Stomach smooth muscle (tissue), 2 donors: ENCODE measurements around the gene KATNB1.

Source experiments
- H3K27ac ChIP-seq: one replicate; pipeline ENCODE4 v1.7.0; 2013; ENCODE audit warnings: mild to moderate bottlenecking, low read length, inconsistent platforms
- H3K27me3 ChIP-seq, 2 donors: one replicate each; pipeline ENCODE4 v1.7.0; 2013; ENCODE audit warnings: low read length in 2 of 2; ENCODE audit not compliant: insufficient read depth in 2 of 2, control insufficient read depth in 1 of 2
- H3K36me3 ChIP-seq, 2 donors: one replicate each; pipeline ENCODE4 v1.7.0; 2013; ENCODE audit warnings: low read length in 2 of 2; ENCODE audit not compliant: control insufficient read depth in 2 of 2, insufficient read depth in 2 of 2
- H3K4me1 ChIP-seq: one replicate; pipeline ENCODE4 v1.7.0; 2013; ENCODE audit warnings: low read length; ENCODE audit not compliant: control insufficient read depth, insufficient read depth
- H3K4me3 ChIP-seq, 2 donors: one replicate each; pipeline ENCODE4 v1.7.0; 2013; ENCODE audit warnings: low read length in 2 of 2
- H3K9ac ChIP-seq, 2 donors: one replicate each; pipeline ENCODE4 v1.7.0; 2013; ENCODE audit warnings: low read length in 2 of 2, mild to moderate bottlenecking in 1 of 2
- H3K9me3 ChIP-seq, 2 donors: one replicate each; pipeline ENCODE4 v1.7.0; 2013; ENCODE audit warnings: low read length in 2 of 2; ENCODE audit not compliant: control insufficient read depth in 2 of 2
- donor health status: healthy.
- donor health status: Pancreatic carcinoma.

Gene KATNB1

DNA sequence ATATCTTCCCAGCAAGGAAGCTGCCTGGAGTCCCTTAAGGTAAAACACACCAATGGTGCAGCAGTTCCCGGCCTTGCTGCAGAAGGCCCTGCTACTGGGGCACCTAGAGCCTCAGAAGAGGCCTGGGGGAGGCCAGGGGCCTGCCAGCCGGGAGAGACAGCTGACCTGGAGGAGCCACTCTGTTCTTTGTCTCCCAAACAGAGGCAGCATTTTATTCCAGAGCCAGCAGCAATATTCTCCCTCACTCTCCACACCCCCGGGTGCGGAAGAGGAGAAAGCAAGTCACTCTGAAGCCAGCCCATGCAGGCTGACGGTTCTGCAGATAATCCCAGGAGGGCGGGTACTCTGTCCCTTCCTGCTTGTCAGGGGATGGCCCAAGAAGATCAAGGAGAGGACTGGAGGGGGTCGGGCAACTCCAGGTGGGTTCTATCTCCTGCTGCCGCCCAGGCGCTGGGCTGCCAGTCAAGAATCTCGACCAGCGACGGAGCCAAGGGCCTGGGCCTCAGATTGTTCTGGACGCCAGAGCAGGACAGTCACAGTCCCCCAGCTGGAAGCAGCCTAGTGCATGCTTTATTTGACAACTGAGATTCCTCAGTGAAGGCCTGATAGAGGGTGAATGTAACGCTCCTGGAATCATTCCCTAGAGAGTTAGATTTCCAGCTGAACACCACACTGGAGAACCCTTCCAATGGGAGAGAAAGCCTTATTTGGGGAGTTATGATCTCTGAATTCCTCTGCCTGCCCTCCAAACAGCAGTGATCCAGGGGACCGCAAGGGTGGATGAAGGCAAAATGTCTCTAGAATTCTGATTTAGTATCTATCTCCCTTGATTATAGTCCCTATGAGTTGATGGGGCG lies 67.8 kb downstream of the KATNB1 start:
- Histone ChIP-seq H3K4me1 (peaks cover 43% of the 10 kb centered on the region), H3K4me3 (peak overlapping the region; percentile 60 to 80), H3K27me3 (peaks cover 0 to 2% of the 10 kb centered on the region in 2 donors), H3K27ac (peak overlapping the region; percentile 77), H3K9me3 (no peaks in the 10 kb centered on the region), H3K36me3 (no peaks in the 10 kb centered on the region), H3K9ac (no peak overlapping the region)

DNA sequence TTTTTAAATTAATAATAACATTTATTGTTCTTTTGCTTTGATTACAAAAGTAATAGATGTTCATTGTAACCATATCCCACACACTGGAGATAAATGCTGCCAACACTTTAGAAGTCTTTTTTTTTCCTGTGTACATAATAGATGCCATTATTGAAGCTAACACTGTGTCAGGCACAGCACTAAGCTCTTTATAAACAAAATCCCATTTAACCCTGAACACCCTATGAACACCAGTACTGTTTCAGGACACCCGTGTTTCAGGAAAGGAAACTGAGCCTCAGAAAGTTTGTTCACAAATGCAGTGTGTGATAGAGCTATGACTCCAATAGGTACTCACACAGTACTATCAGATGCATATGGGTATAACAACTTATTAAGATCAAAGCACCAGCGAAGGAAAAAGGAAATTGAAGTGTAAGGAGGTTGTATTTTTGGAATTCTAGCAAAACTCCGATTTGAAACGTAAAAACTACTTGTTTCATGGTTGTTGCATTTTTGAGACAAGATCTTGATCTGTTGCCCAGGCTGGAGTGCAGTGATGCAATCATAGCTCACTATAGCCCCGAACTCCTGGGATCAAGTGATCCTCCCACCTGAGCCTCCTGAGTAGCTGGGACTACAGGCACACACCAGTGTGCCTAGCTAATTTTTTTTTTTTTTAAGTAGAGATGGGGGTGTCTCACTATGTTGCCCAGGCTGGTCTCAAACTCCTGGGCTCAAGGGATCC lies 68.7 kb downstream of the KATNB1 start:
- peaks cover 0 to 4% of the 10 kb centered on the region in 2 donors for H3K27me3 ChIP-seq
- no peaks in the 10 kb centered on the region for H3K9me3 ChIP-seq
- H3K9ac ChIP-seq = no peak overlapping the region
- no peak overlapping the region for H3K4me3 ChIP-seq
- peak overlapping the region; percentile 77 for H3K27ac ChIP-seq
- H3K36me3 ChIP-seq = no peaks in the 10 kb centered on the region
- peaks cover 43% of the 10 kb centered on the region for H3K4me1 ChIP-seq

DNA sequence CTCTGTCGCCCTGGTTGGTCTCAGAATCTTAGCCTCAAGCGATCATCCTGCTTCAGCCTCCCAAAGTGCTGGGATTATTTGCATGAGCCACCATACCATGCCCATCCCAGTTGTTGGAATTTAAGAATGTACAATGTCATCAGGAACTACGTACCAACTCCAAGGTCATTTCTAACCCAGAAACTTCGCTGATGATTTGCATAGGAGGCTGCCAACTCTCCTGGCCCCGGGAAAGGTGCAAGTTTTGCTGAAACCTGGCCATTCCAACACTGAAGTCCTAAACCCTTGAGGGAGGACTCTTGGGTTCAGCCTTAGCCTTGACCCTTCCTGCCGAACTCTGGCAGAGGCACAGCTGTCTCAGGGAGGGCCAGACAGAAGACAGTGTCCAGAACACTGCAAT lies 69.6 kb downstream of the KATNB1 start:
- Histone ChIP-seq H3K4me1 (peaks cover 39% of the 10 kb centered on the region), H3K36me3 (no peaks in the 10 kb centered on the region), H3K4me3 (no peak overlapping the region), H3K27ac (no peak overlapping the region), H3K9me3 (no peaks in the 10 kb centered on the region), H3K27me3 (peaks cover 0 to 4% of the 10 kb centered on the region in 2 donors), H3K9ac (no peak overlapping the region)
